GM21723 (cell line): ENCODE data around the gene HOMER3.
"Not testable (repeated sequence)": the region's sequence is repeated elsewhere in the genome, so short reads cannot be mapped to it uniquely, and the experiment has no call there.

Experiments used
- ATAC-seq: cut with Tn5 transposase; IDR thresholded peaks from one replicate; pipeline ENCODE4 v1.9.1; 2021; ENCODE audit warnings: mild to moderate bottlenecking, moderate library complexity; ENCODE audit not compliant: unreplicated experiment

HOMER3 gene

DNA sequence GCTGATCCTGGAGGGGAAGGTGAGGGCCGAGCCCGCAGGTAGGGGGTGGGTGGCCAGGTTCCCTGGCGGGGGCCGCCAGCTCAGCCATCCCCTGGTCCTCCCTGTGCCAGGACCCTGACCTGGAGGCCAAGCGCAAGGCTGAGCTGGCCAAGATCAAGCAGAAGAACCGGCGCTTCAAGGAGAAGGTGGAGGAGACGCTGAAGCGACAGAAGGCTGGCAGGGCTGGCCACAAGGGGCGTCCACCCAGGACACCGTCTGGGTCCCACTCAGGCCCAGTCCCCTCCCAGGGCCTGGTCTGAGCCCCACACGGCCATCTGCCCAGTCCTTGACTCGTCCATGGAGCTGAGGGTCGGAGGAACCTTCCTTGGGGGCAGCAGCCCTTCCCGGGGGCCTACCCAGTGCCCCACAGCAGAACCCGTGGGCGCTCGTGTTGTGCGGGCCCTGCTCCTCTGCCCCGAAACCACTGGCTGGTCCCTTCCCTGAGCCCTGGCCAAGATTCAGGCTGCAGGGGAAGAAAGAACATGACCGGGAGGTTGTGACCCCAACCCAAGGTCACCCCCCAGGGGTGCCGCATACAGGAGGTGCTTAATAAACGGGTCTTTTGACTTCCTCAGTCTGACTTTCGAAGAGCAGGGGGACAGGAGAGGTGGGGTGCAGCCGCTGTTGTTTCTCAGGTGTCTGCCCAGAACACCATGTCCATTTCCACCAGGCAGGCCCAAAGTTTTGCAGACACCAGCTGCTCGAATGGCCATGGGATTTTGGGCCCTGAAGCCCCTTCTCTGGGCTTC is 12.8 kb downstream of the HOMER3 start:
- no peak for ATAC-seq

DNA sequence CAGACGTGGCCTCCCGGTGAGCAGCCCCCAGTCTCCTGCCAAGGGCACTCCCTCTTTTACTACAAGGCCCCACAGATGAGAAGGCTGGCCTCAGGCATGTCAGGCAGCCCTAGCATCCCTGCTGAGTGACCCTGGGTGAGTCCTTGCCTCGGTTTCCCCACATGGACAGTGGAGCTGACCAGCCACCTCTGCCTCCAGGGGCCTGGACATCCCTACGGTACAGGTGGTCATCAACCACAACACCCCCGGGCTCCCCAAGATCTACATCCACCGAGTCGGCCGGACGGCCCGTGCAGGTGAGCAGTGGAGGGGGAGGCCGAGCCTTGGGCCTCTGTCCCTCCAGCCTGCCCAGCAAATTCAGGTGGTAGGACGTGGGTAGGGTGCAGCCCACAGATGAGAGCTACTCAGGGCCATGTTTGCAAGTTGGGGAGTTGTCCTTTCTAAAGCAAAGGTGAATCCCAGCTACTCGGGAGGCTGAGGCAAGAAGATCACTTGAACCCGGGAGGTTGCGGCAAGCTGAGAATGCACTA is 16.3 kb downstream of the HOMER3 start:
- no peak for ATAC-seq

- ATAC-seq: no peak
These were observed 18.6 kb downstream of the HOMER3 start for GRCh38 chr19:18922228-18922985.

- ATAC-seq: no peak
These were observed 19.4 kb downstream of the HOMER3 start for GRCh38 chr19:18921593-18921992.

- ATAC-seq: no peak
These were observed 20.6 kb downstream of the HOMER3 start for GRCh38 chr19:18920400-18920799.

GRCh38 chr19:18919900-18920214 is 21.2 kb downstream of the HOMER3 start:
- no peak for ATAC-seq

GRCh38 chr19:18919086-18919899 is 21.7 kb downstream of the HOMER3 start, which contains the start of the genes COPE and DDX49:
Gene COPE, minus strand, starts transcription at chr19:18919387. Its CDS starts 39 bp downstream, at chr19:18919348.
Gene DDX49, plus strand, starts transcription at chr19:18919715. Its CDS starts 27 bp downstream, at chr19:18919742.
- ATAC-seq: peak; percentile 89

DNA sequence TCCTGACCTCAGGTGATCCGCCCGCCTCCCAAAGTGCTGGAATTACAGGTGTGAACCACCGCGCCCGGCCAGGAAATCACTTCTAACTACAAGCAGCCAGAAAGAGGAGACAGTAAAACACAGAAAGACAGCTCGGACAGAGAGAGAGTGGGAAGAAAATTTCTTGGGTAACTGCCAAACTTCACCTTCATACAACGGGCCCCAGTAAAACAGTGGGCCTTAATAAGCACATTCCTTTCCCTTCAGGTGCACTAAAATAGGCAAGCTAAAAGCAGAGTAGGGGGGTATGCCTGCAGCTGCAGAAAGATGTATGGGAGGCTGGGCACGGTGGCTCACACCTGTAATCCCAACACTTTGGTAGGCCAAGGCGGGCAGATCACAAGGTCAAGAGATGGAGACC is 23.4 kb downstream of the HOMER3 start:
- not testable (repeated sequence) for ATAC-seq

DNA sequence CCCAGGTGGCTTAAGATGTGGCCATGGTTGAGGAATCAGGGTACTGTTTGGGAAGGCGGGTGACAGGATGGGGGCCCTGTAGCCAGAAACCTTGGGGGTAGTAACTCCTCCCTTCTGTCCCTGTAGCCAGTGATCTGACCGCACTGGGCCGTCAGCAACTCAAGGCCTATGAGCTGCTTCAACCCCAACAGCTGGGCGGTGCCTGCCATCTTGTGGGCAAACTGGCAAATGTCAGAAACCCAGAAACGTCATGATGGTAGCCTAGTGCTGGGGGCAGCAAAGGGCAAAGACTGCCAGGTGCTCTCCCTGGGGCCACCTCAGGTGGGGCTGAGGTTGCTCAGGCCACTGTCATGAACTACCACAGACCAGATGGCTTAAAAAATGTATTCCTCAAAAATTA is 25.4 kb downstream of the HOMER3 start:
- ATAC-seq: no peak

DNA sequence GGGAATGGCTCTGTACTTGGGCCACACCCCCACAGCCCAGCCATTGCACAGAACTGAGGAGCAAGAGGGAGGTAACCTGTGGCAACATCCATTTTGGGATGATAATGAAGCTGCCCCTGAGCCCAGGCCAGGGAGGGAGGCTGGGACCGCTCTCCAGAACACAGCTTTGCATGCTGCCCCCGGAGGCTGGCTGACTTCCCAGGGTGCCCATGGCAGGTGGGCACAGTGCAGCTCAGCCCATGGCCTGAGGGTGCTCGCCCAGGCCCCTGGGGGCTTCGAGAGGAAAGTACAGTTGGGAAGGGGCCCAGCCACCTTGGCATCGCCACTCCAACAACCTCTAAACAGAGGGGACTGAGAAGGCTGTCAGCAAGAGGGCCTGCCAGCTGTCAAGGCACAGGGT is 27.6 kb downstream of the HOMER3 start:
- ATAC-seq: no peak

DNA sequence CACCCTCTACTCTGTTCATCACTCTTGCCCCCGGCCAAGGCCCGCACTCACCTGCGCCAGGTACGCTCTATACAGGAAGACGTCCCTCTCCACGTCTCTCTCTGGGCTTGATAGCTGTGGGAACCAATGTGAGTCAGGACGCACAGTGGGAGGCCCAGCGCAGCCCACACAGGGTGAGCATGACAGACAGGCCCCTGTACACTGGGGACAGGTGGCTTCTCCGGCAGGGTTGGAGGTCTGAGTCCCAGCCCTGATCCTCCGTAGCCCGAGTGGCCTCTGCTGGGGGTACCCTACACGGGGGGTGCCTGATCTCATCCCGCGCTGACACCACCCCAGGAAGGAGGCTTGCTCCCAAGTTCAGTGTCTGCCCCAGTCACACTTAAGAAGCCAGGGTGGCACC is 28.1 kb downstream of the HOMER3 start:
- ATAC-seq: no peak

- ATAC-seq: no peak
These were observed 30.1 kb downstream of the HOMER3 start for GRCh38 chr19:18910801-18911436.

DNA sequence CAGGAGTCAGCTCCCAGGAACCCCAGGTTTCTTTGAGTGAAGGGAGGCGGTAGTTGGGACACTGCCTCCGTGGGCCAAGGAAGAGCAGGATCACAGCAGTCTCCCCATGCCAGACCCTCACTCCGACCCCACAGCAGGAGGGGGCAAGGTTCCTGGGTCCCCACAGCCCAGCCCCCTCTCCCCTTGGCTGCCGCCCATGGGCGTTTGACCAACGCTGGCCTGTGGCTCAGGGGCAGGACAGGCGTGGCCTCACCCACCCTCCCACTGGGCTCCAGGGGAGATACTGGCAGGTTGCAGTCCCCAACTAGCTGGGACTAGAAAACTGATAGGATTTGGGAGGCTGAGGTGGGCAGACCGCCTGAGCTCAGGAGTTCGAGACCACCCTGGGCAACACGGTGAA is 31.0 kb downstream of the HOMER3 start:
- ATAC-seq: no peak

GRCh38 chr19:18908917-18909619 is 31.9 kb downstream of the HOMER3 start:
- ATAC-seq: no peak

GRCh38 chr19:18906605-18907519 is 34.2 kb downstream of the HOMER3 start:
- no peak for ATAC-seq

DNA sequence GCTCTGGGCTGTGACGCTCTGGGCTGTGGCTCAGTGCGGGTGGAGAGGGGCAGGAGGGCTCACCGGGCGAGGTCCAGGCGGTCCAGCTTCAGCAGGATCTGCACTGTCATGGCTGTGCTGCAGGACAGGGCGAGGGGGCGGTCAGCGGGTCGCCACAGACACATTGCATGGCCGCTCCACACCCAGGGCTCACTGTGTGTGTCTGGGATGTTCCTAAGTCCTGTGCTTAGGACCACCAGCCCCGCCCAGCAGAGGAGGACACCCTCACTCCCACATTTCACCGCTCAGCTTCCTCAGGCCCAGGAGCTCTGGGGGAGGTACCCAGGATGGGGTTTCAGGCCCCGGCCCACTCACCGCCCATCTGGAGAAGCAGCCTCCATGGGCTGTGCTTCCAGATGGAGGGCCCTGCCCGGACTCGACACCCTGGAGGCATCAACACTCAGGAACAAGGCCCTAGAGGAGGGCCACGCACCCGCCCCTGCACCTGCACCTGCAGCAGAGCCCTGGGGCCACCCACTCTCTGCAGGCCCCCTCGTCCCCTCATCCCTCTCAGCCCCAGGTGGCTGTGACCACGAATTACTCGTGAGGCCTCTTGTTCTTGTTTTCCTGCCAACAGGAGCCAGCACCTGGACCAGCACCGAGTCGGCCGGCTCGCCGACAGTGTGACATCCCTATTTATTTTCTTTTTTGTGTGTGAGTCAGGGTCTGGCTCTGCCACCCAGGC is 35.3 kb downstream of the HOMER3 start:
- ATAC-seq: no peak

GRCh38 chr19:18905058-18905456 is 36.0 kb downstream of the HOMER3 start:
- no peak for ATAC-seq

- no peak for ATAC-seq
These were observed 36.5 kb downstream of the HOMER3 start for GRCh38 chr19:18904334-18905057.
